GM23248 (cell line): ENCODE data around the gene NUP214. TPM values are rescaled to one million over a fixed set of nuclear protein-coding genes. Genes with fewer than 3 reads are reported as not detected.

Experiments
- DNase-seq: peaks from one replicate; pipeline ENCODE4 v3.0.0-alpha.2; 2015
- H2AFZ ChIP-seq: fragments of 200-600 bp; sonication (generic); 2 replicates; pipeline ENCODE4 v1.6.1; 2016; ENCODE audit warnings: antibody characterized with exemption
- H3F3A ChIP-seq: fragments of 200-600 bp; sonication (generic); 2 replicates; pipeline ENCODE4 v1.6.1; 2016; ENCODE audit warnings: mild to moderate bottlenecking, antibody characterized with exemption, mixed run types; ENCODE audit not compliant: insufficient read depth
- H3K27ac ChIP-seq: fragments of 200-600 bp; sonication (generic); 2 replicates; pipeline ENCODE4 v1.5.1; 2016; ENCODE audit warnings: mild to moderate bottlenecking
- H3K27me3 ChIP-seq: fragments of 200-600 bp; sonication (generic); replicated peaks from 2 replicates; pipeline ENCODE4 v1.6.1; 2016; ENCODE audit warnings: mild to moderate bottlenecking; ENCODE audit not compliant: insufficient read depth
- H3K36me3 ChIP-seq: fragments of 200-600 bp; sonication (generic); 2 replicates; pipeline ENCODE4 v1.6.1; 2016; ENCODE audit warnings: low read depth, mild to moderate bottlenecking
- H3K4me1 ChIP-seq: fragments of 200-600 bp; sonication (generic); 2 replicates; pipeline ENCODE4 v1.6.1; 2016; ENCODE audit warnings: mild to moderate bottlenecking; ENCODE audit not compliant: insufficient read depth
- H3K4me2 ChIP-seq: fragments of 200-600 bp; sonication (generic); one replicate; pipeline ENCODE4 v1.6.1; 2016; ENCODE audit warnings: mild to moderate bottlenecking; ENCODE audit not compliant: unreplicated experiment
- H3K4me3 ChIP-seq: fragments of 200-600 bp; sonication (generic); 2 replicates; pipeline ENCODE4 v1.5.1; 2016; ENCODE audit warnings: mild to moderate bottlenecking
- H3K79me2 ChIP-seq: fragments of 200-600 bp; sonication (generic); 2 replicates; pipeline ENCODE4 v1.6.1; 2016; ENCODE audit warnings: mild to moderate bottlenecking; ENCODE audit not compliant: insufficient read depth
- H3K9ac ChIP-seq: fragments of 200-600 bp; sonication (generic); 2 replicates; pipeline ENCODE4 v1.6.1; 2016; ENCODE audit warnings: mild to moderate bottlenecking
- H3K9me2 ChIP-seq: fragments of 200-600 bp; sonication (generic); 2 replicates; pipeline ENCODE4 v1.6.1; 2016; ENCODE audit warnings: mixed run types, mild to moderate bottlenecking, moderate library complexity; ENCODE audit not compliant: insufficient read depth
- H3K9me3 ChIP-seq: fragments of 200-600 bp; sonication (generic); one replicate; pipeline ENCODE4 v1.6.1; 2017; ENCODE audit warnings: low read depth
- H4K20me1 ChIP-seq: fragments of 200-600 bp; sonication (generic); 2 replicates; pipeline ENCODE4 v1.6.0; 2016; ENCODE audit not compliant: insufficient read depth
- EZH2 ChIP-seq: fragments of 200-600 bp; sonication (generic); IDR thresholded peaks from 2 replicates; pipeline ENCODE4 v1.6.1; 2018; ENCODE audit warnings: antibody characterized with exemption, mild to moderate bottlenecking; ENCODE audit not compliant: insufficient read depth, poor library complexity, severe bottlenecking
- EZH2phosphoT487 ChIP-seq: fragments of 200-600 bp; sonication (generic); IDR thresholded peaks from 2 replicates; pipeline ENCODE4 v1.6.1; 2018; ENCODE audit warnings: antibody characterized with exemption, moderate library complexity, mild to moderate bottlenecking, low read depth; ENCODE audit not compliant: insufficient read depth
- WGBS, 2 experiments: methylation state at CpG; one replicate each; pipeline ENCODE4 v1.1.6; 2015 to 2017; ENCODE audit warnings: low lambda C conversion rate in 2 of 2, low coverage in 1 of 2; ENCODE audit errors: missing lambda C conversion rate in 2 of 2; 5-methylcytosine and 5-hydroxymethylcytosine counted together
- in situ Hi-C: fragments of 300-500 bp; cut with MboI; formaldehyde crosslinking; loops from 2 replicates; pipeline ENCODE4 v1.15.0; 2020
- polyA plus RNA-seq: library from polyadenylated mRNA; unstranded; fragments of >200 nt; fragmentation: Nextera tagmentation; extraction: Ambion mirVana; gene quantifications from 2 replicates; pipeline ENCODE4 v1.2.1, GENCODE V29; 2016
- total RNA-seq: library from RNA; depleted of rRNA; stranded (reverse); fragments of >200 nt; shearing (Covaris generic); gene quantifications from 2 replicates; pipeline ENCODE4 v1.2.3, GENCODE V29; 2014

NUP214 gene
- total and polyA plus RNA-seq, 2 experiments from 2014 or later = 13.1 to 14.3 TPM

DNA sequence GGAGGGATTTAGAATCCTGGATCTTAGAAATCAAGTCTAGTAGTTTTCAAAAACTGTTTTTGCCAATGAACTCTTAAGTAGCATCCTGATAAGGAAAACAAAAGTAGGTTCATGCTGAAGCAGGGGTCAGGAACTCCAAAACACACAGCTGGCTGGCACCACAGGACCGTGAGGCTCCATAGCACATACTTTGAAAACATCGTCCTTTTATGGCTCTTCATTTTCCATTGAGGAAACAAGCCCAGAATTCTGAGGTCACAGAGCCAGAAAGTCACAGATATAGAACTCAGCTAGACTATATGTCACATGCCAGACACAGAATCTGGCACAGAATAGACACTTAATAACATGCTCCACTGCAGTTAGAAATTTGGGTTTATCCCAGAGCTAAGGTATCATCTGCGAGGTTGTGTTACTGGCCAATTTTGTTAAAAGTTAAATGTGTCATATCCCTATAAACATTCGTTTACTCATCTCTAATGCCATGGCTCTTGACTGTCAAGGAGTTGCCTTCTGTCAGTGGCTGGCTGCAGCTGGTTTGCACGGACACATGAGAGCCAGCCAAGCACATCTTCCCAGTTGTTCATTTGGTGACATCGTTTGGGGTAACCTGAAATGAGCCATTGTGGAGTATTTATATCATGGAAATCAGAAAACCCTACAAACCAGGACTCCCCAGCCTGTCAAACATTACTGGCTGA, 92.1 kb downstream of the NUP214 start:
- peaks cover 12% of the 10 kb centered on the region for H3K4me1 ChIP-seq
- no peak for TF ChIP-seq EZH2
- TF ChIP-seq EZH2phosphoT487 = no peak

DNA sequence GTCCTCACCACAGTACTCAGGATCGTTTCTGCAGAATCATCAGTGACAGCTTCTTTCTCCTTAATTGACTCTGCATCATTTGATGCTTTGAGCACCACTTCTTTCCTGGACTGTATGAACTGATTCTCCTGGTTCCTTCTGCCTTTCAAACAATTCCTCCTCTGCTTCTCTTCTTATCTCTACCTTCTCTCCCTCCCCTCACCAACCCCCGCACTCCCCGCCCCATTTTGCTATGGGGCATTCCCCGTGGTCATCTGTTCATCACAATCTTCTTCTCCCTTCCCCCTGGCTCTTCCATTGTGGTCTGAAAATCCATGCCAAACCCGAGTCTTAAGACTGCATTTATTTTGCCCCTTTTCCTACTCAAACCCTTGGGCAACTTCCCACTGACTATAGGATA, 93.0 kb downstream of the NUP214 start:
- 67 to 70% methylated on average over 5 of the region's 5 CpGs for WGBS, 2 experiments
- Histone ChIP-seq H3K4me2 (no peak overlapping the region), H3K27ac (no peak overlapping the region), H4K20me1 (no peaks in the 10 kb centered on the region), H3K9ac (no peak overlapping the region), H3F3A (peaks cover 12% of the 10 kb centered on the region), H3K4me1 (peaks cover 11% of the 10 kb centered on the region), H3K4me3 (no peak overlapping the region), H3K9me3 (no peaks in the 10 kb centered on the region), H3K79me2 (no peaks in the 10 kb centered on the region), H3K27me3 (no peaks in the 10 kb centered on the region), H3K36me3 (no peaks in the 10 kb centered on the region), H3K9me2 (no peaks in the 10 kb centered on the region), H2AFZ (no peak overlapping the region)
- TF ChIP-seq EZH2phosphoT487 (no peak), EZH2 (no peak)
- DNase-seq = no peak
- in situ Hi-C loops = no loop called here

More for the DNA sequence above, 92.1 kb downstream of the NUP214 start:
- Histone ChIP-seq H4K20me1 (no peaks in the 10 kb centered on the region), H3F3A (peaks cover 21% of the 10 kb centered on the region), H3K4me3 (no peak overlapping the region), H3K27ac (no peak overlapping the region), H3K9ac (no peak overlapping the region), H2AFZ (no peak overlapping the region), H3K36me3 (no peaks in the 10 kb centered on the region), H3K9me2 (no peaks in the 10 kb centered on the region), H3K9me3 (no peaks in the 10 kb centered on the region), H3K4me2 (no peak overlapping the region), H3K27me3 (no peaks in the 10 kb centered on the region), H3K79me2 (no peaks in the 10 kb centered on the region)
- WGBS, 2 experiments = 86% methylated on average over 6 of the region's 6 CpGs
- in situ Hi-C loops = no loop called here
- DNase-seq = no peak

DNA sequence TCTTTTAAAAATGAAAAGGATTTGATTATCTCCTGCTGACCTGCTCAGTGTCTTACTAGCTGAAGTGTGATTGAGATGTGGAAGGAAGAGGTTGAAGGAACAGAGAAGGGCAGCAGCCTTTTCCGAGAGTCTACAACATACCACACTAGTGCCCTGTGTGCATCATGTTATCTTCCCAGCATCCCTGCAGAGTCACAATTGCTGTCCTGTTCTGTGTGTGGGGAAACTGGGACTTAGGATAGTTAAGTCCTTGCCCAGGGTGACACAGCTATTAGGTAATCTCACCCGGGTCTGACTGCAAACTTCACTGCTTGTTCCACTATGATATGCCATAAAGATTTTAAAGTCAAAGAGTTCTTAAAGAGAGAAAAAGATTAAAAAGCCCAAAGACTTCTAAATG, 95.1 kb downstream of the NUP214 start:
- Histone ChIP-seq H3K27ac (no peak overlapping the region), H3K9me3 (no peaks in the 10 kb centered on the region), H3K4me1 (0 out of 2 replicates have a peak, but pooled peaks cover 7% of the 10 kb centered on the region), H3K9ac (no peak overlapping the region), H3F3A (no peaks in the 10 kb centered on the region), H3K79me2 (no peaks in the 10 kb centered on the region), H3K9me2 (no peaks in the 10 kb centered on the region), H4K20me1 (no peaks in the 10 kb centered on the region), H3K36me3 (peaks cover 4% of the 10 kb centered on the region; the same call in 1 of the 2 replicates), H3K4me2 (no peak overlapping the region), H2AFZ (no peak overlapping the region), H3K4me3 (no peak overlapping the region), H3K27me3 (no peaks in the 10 kb centered on the region)
- WGBS, 2 experiments = 95 to 98% methylated on average over 2 of the region's 2 CpGs
- TF ChIP-seq EZH2 (no peak), EZH2phosphoT487 (no peak)
- no peak for DNase-seq
- in situ Hi-C loops = no loop called here

DNA sequence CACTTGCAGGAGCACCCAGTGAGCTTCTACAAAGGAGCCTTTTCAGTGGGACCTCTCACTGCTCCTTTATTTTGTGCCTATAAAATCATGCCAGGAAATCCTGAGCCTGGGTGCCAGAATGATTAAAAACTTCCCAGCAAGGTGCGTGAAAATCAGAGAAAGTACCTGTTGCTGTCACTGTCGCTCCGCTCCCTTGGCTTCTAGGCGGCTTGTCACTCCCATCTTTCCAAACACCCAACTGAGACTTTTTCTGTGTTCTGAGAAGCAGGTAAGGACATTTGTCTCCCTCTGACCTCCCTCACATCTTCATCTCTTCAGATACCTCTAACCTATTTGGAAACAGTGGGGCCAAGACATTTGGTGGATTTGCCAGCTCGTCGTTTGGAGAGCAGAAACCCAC, 97.1 kb downstream of the NUP214 start:
- Histone ChIP-seq H3K27me3 (no peaks in the 10 kb centered on the region), H2AFZ (no peak overlapping the region), H3K9me3 (no peaks in the 10 kb centered on the region), H3F3A (no peaks in the 10 kb centered on the region), H3K4me2 (no peak overlapping the region), H3K9ac (no peak overlapping the region), H3K4me1 (0 out of 2 replicates have a peak, but pooled peaks cover 7% of the 10 kb centered on the region), H3K79me2 (no peaks in the 10 kb centered on the region), H3K9me2 (no peaks in the 10 kb centered on the region), H3K4me3 (no peak overlapping the region), H4K20me1 (no peaks in the 10 kb centered on the region), H3K36me3 (peaks cover 4% of the 10 kb centered on the region; the same call in 1 of the 2 replicates), H3K27ac (no peak overlapping the region)
- no peak for TF ChIP-seq EZH2phosphoT487
- no peak for TF ChIP-seq EZH2
- in situ Hi-C loops = no loop called here
- 90 to 91% methylated on average over 6 of the region's 6 CpGs for WGBS, 2 experiments
- no peak for DNase-seq
